HG02588 (cell line): ENCODE measurements around the gene WHRN.

Source experiments
- ATAC-seq: cut with Tn5 transposase; IDR thresholded peaks from one replicate; pipeline ENCODE4 v1.9.1; 2021; ENCODE audit warnings: mild to moderate bottlenecking, moderate library complexity; ENCODE audit not compliant: unreplicated experiment

Gene WHRN

GRCh38 chr9:114493521-114494184 lies 11.6 kb downstream of the WHRN start:
- no peak for ATAC-seq

- ATAC-seq = no peak
Observed at GRCh38 chr9:114492991-114493390, 12.3 kb downstream of the WHRN start.

- ATAC-seq = no peak
Observed at GRCh38 chr9:114491430-114492003, 13.8 kb downstream of the WHRN start.

- ATAC-seq = no peak
Observed at GRCh38 chr9:114489928-114490327, 15.3 kb downstream of the WHRN start.

GRCh38 chr9:114488398-114489129 lies 16.7 kb downstream of the WHRN start:
- ATAC-seq = no peak

- ATAC-seq = peak; percentile 50
Observed at GRCh38 chr9:114487607-114488300, 17.5 kb downstream of the WHRN start.

- no peak for ATAC-seq
Observed at GRCh38 chr9:114486205-114486963, 18.9 kb downstream of the WHRN start.

GRCh38 chr9:114484854-114485443 lies 20.3 kb downstream of the WHRN start:
- peak; percentile 67 for ATAC-seq

GRCh38 chr9:114484215-114484853 lies 20.9 kb downstream of the WHRN start:
- peak; percentile 9 for ATAC-seq

- ATAC-seq = no peak
Observed at GRCh38 chr9:114483499-114483898, 21.8 kb downstream of the WHRN start.

GRCh38 chr9:114482593-114482992 lies 22.7 kb downstream of the WHRN start:
- no peak for ATAC-seq

- ATAC-seq = no peak
Observed at GRCh38 chr9:114481789-114482188, 23.5 kb downstream of the WHRN start.

- no peak for ATAC-seq
Observed at GRCh38 chr9:114480746-114481435, 24.4 kb downstream of the WHRN start.

GRCh38 chr9:114478871-114479270 lies 26.4 kb downstream of the WHRN start:
- ATAC-seq = no peak

GRCh38 chr9:114478459-114478858 lies 26.8 kb downstream of the WHRN start:
- ATAC-seq = no peak

- ATAC-seq = no peak
Observed at GRCh38 chr9:114477642-114478041, 27.6 kb downstream of the WHRN start.

GRCh38 chr9:114476891-114477469 lies 28.3 kb downstream of the WHRN start:
- ATAC-seq = no peak

- ATAC-seq = no peak
Observed at GRCh38 chr9:114475412-114476135, 29.7 kb downstream of the WHRN start.
